ENCODE measurements around the gene THAP10.

Gene THAP10

GRCh38 chr15:70851889-70852288 lies 40.3 kb downstream of the THAP10 start:
- Histone ChIP-seq H3K9ac (ENCODE audit: low read length) (peak overlapping the region; percentile 98), H3K23ac (ENCODE audit: low read length in 2 of 2) (no peak overlapping the region), H3K4me2 (ENCODE audit: low read length, poor library complexity, severe bottlenecking) (no peak overlapping the region), H4K91ac (ENCODE audit: low read length) (no peak overlapping the region), H3K4me1 (ENCODE audit: control insufficient read depth, insufficient read depth, low read depth, low read length) (peaks cover 10% of the 10 kb centered on the region), H3K4ac (ENCODE audit: low read depth in 1 of 2, low read length in 2 of 2) (no peak overlapping the region), H2BK12ac (ENCODE audit: low read length in 2 of 2) (no peak overlapping the region), H2AK5ac (ENCODE audit: low read length, severe bottlenecking) (peak overlapping the region; percentile 11), H3K9me3 (ENCODE audit: control insufficient read depth, low read length) (no peaks in the 10 kb centered on the region), H3K79me1 (replicated peaks; ENCODE audit: low read length, poor library complexity, severe bottlenecking) (peaks cover 6% of the 10 kb centered on the region), H2AFZ (ENCODE audit: low read depth, low read length) (no peak overlapping the region), H3K18ac (ENCODE audit: low read depth in 1 of 2, low read length in 2 of 2) (no peak overlapping the region), H2BK5ac (ENCODE audit: low read depth, low read length, poor library complexity, severe bottlenecking) (no peak overlapping the region), H3K27ac (ENCODE audit: low read length, poor library complexity, severe bottlenecking) (no peak overlapping the region), H4K8ac (ENCODE audit: low read length) (no peak overlapping the region), H3K14ac (ENCODE audit: low read length in 2 of 2) (no peak overlapping the region), H2BK15ac (ENCODE audit: low read depth, poor library complexity, severe bottlenecking) (no peak overlapping the region), H2BK120ac (ENCODE audit: low read depth, low read length) (no peak overlapping the region), H3K36me3 (ENCODE audit: control insufficient read depth in 1 of 2, insufficient read depth in 2 of 2, low read depth in 1 of 2, low read length in 2 of 2) (peaks cover 6 to 41% of the 10 kb centered on the region in 2 experiments), H3K4me3 (ENCODE audit: insufficient read depth in 1 of 2, low read depth in 1 of 2, low read length in 2 of 2) (peak overlapping the region in 1 of 2 experiments; percentile 97), H3K27me3 (ENCODE audit: control insufficient read depth in 1 of 2, insufficient read depth in 1 of 2, low read length in 2 of 2) (no peaks in the 10 kb centered on the region)
- no peak for DNase-seq
- WGBS = 98% methylated on average over 6 of the region's 6 CpGs

- no peak overlapping the region for H3K9ac ChIP-seq (ENCODE audit: low read length)
- no peak overlapping the region for H2AK5ac ChIP-seq (ENCODE audit: low read length, severe bottlenecking)
- peaks cover 19% of the 10 kb centered on the region for H3K79me1 ChIP-seq (replicated peaks; ENCODE audit: low read length, poor library complexity, severe bottlenecking)
- no peak overlapping the region for H2BK12ac ChIP-seq (ENCODE audit: low read length in 2 of 2)
- H2BK15ac ChIP-seq (ENCODE audit: low read depth, poor library complexity, severe bottlenecking) = no peak overlapping the region
- whole genome bisulfite sequencing = 100% methylated on average over 6 of the region's 6 CpGs
- no peak overlapping the region for H3K23ac ChIP-seq (ENCODE audit: low read length in 2 of 2)
- no peaks in the 10 kb centered on the region for H3K9me3 ChIP-seq (ENCODE audit: control insufficient read depth, low read length)
- no peak overlapping the region for H2BK120ac ChIP-seq (ENCODE audit: low read depth, low read length)
- H4K8ac ChIP-seq (ENCODE audit: low read length) = no peak overlapping the region
- no peak overlapping the region for H2AFZ ChIP-seq (ENCODE audit: low read depth, low read length)
- H2BK5ac ChIP-seq (ENCODE audit: low read depth, low read length, poor library complexity, severe bottlenecking) = no peak overlapping the region
- no peak for DNase-seq
- H3K14ac ChIP-seq (ENCODE audit: low read length in 2 of 2) = no peak overlapping the region
- H3K18ac ChIP-seq (ENCODE audit: low read depth in 1 of 2, low read length in 2 of 2) = no peak overlapping the region
- no peak overlapping the region for H3K4me2 ChIP-seq (ENCODE audit: low read length, poor library complexity, severe bottlenecking)
- peaks cover 3 to 60% of the 10 kb centered on the region in 2 experiments for H3K36me3 ChIP-seq (ENCODE audit: control insufficient read depth in 1 of 2, insufficient read depth in 2 of 2, low read depth in 1 of 2, low read length in 2 of 2)
- no peak overlapping the region for H3K27ac ChIP-seq (ENCODE audit: low read length, poor library complexity, severe bottlenecking)
- no peaks in the 10 kb centered on the region for H3K27me3 ChIP-seq (ENCODE audit: control insufficient read depth in 1 of 2, insufficient read depth in 1 of 2, low read length in 2 of 2)
- no peak overlapping the region for H4K91ac ChIP-seq (ENCODE audit: low read length)
- no peak overlapping the region for H3K4me3 ChIP-seq (ENCODE audit: insufficient read depth in 1 of 2, low read depth in 1 of 2, low read length in 2 of 2)
- no peak overlapping the region for H3K4ac ChIP-seq (ENCODE audit: low read depth in 1 of 2, low read length in 2 of 2)
- no peaks in the 10 kb centered on the region for H3K4me1 ChIP-seq (ENCODE audit: control insufficient read depth, insufficient read depth, low read depth, low read length)
These were observed 46.5 kb downstream of the THAP10 start for GRCh38 chr15:70845602-70846360.

GRCh38 chr15:70837476-70837875 lies 54.8 kb downstream of the THAP10 start:
- Histone ChIP-seq H2BK15ac (ENCODE audit: low read depth, poor library complexity, severe bottlenecking) (no peak overlapping the region), H3K4me3 (ENCODE audit: insufficient read depth in 1 of 2, low read depth in 1 of 2, low read length in 2 of 2) (no peak overlapping the region), H3K4me2 (ENCODE audit: low read length, poor library complexity, severe bottlenecking) (no peak overlapping the region), H2AFZ (ENCODE audit: low read depth, low read length) (no peak overlapping the region), H3K36me3 (ENCODE audit: control insufficient read depth in 1 of 2, insufficient read depth in 2 of 2, low read depth in 1 of 2, low read length in 2 of 2) (peaks cover 12 to 49% of the 10 kb centered on the region in 2 experiments), H4K91ac (ENCODE audit: low read length) (no peak overlapping the region), H4K8ac (ENCODE audit: low read length) (no peak overlapping the region), H2BK5ac (ENCODE audit: low read depth, low read length, poor library complexity, severe bottlenecking) (no peak overlapping the region), H2BK12ac (ENCODE audit: low read length in 2 of 2) (no peak overlapping the region), H3K27ac (ENCODE audit: low read length, poor library complexity, severe bottlenecking) (no peak overlapping the region), H2BK120ac (ENCODE audit: low read depth, low read length) (no peak overlapping the region), H3K4ac (ENCODE audit: low read depth in 1 of 2, low read length in 2 of 2) (no peak overlapping the region), H3K14ac (ENCODE audit: low read length in 2 of 2) (no peak overlapping the region), H3K9me3 (ENCODE audit: control insufficient read depth, low read length) (no peaks in the 10 kb centered on the region), H3K23ac (ENCODE audit: low read length in 2 of 2) (no peak overlapping the region), H3K4me1 (ENCODE audit: control insufficient read depth, insufficient read depth, low read depth, low read length) (peaks cover 13% of the 10 kb centered on the region), H2AK5ac (ENCODE audit: low read length, severe bottlenecking) (peak overlapping the region; percentile 39), H3K9ac (ENCODE audit: low read length) (no peak overlapping the region), H3K79me1 (replicated peaks; ENCODE audit: low read length, poor library complexity, severe bottlenecking) (peaks cover 26% of the 10 kb centered on the region), H3K27me3 (ENCODE audit: control insufficient read depth in 1 of 2, insufficient read depth in 1 of 2, low read length in 2 of 2) (no peaks in the 10 kb centered on the region), H3K18ac (ENCODE audit: low read depth in 1 of 2, low read length in 2 of 2) (no peak overlapping the region)
- DNase-seq = no peak
- WGBS = 92% methylated on average over 1 of the region's 2 CpGs

GRCh38 chr15:70835841-70836240 lies 56.4 kb downstream of the THAP10 start:
- H2BK120ac ChIP-seq (ENCODE audit: low read depth, low read length) = no peak overlapping the region
- H3K4me1 ChIP-seq (ENCODE audit: control insufficient read depth, insufficient read depth, low read depth, low read length) = peaks cover 19% of the 10 kb centered on the region
- H2BK5ac ChIP-seq (ENCODE audit: low read depth, low read length, poor library complexity, severe bottlenecking) = no peak overlapping the region
- no peaks in the 10 kb centered on the region for H3K27me3 ChIP-seq (ENCODE audit: control insufficient read depth in 1 of 2, insufficient read depth in 1 of 2, low read length in 2 of 2)
- no peak overlapping the region for H3K4me3 ChIP-seq (ENCODE audit: insufficient read depth in 1 of 2, low read depth in 1 of 2, low read length in 2 of 2)
- H2BK12ac ChIP-seq (ENCODE audit: low read length in 2 of 2) = no peak overlapping the region
- 97% methylated on average over 3 of the region's 3 CpGs for WGBS
- H3K4ac ChIP-seq (ENCODE audit: low read depth in 1 of 2, low read length in 2 of 2) = no peak overlapping the region
- H3K9ac ChIP-seq (ENCODE audit: low read length) = peak overlapping the region; percentile 41
- H3K9me3 ChIP-seq (ENCODE audit: control insufficient read depth, low read length) = no peaks in the 10 kb centered on the region
- H3K23ac ChIP-seq (ENCODE audit: low read length in 2 of 2) = no peak overlapping the region
- no peak overlapping the region for H3K27ac ChIP-seq (ENCODE audit: low read length, poor library complexity, severe bottlenecking)
- H3K14ac ChIP-seq (ENCODE audit: low read length in 2 of 2) = no peak overlapping the region
- no peak overlapping the region for H4K8ac ChIP-seq (ENCODE audit: low read length)
- H3K79me1 ChIP-seq (replicated peaks; ENCODE audit: low read length, poor library complexity, severe bottlenecking) = peaks cover 25% of the 10 kb centered on the region
- H2AFZ ChIP-seq (ENCODE audit: low read depth, low read length) = no peak overlapping the region
- no peak overlapping the region for H3K18ac ChIP-seq (ENCODE audit: low read depth in 1 of 2, low read length in 2 of 2)
- H3K36me3 ChIP-seq (ENCODE audit: control insufficient read depth in 1 of 2, insufficient read depth in 2 of 2, low read depth in 1 of 2, low read length in 2 of 2) = peaks cover 19 to 52% of the 10 kb centered on the region in 2 experiments
- no peak overlapping the region for H2AK5ac ChIP-seq (ENCODE audit: low read length, severe bottlenecking)
- H4K91ac ChIP-seq (ENCODE audit: low read length) = no peak overlapping the region
- no peak for DNase-seq
- no peak overlapping the region for H2BK15ac ChIP-seq (ENCODE audit: low read depth, poor library complexity, severe bottlenecking)
- H3K4me2 ChIP-seq (ENCODE audit: low read length, poor library complexity, severe bottlenecking) = no peak overlapping the region
